ENCODE results near the gene DAPK2. TPM values are rescaled to one million over a fixed set of nuclear protein-coding genes. Genes with fewer than 3 reads are reported as not detected.

DAPK2 gene
- total RNA-seq, 1 donor from 2014 or later = 0.52 TPM

GRCh38 chr15:63986751-63987341, 59.4 kb downstream of the DAPK2 start:
- H3K36me3 Mint-ChIP-seq (ENCODE audit: low read depth, unreplicated experiment) = no peaks in the 10 kb centered on the region
- H3K27me3 ChIP-seq (ENCODE audit: insufficient read depth, low read length) = no peaks in the 10 kb centered on the region
- no peaks in the 10 kb centered on the region for H3K9me3 ChIP-seq (ENCODE audit: insufficient read depth, low read depth, low read length)
- H4K20me1 ChIP-seq (ENCODE audit: insufficient read depth, low read length) = no peaks in the 10 kb centered on the region
- H3K9me3 Mint-ChIP-seq (ENCODE audit: unreplicated experiment) = no peaks in the 10 kb centered on the region
- no peak overlapping the region for H3K27ac ChIP-seq (ENCODE audit: low read depth, low read length)
- no peak for DNase-seq (ENCODE audit: low read depth)
- H3K27me3 Mint-ChIP-seq (ENCODE audit: low read depth, unreplicated experiment) = peaks cover 42% of the 10 kb centered on the region
- H2AFZ ChIP-seq (ENCODE audit: low read depth, low read length) = no peak overlapping the region
- no peak overlapping the region for H3K4me3 Mint-ChIP-seq (ENCODE audit: unreplicated experiment)
- FAIRE-seq = no peak
- no peaks in the 10 kb centered on the region for H3K79me2 ChIP-seq (ENCODE audit: insufficient read depth, low read length)
- H3K9ac ChIP-seq (ENCODE audit: low read length) = no peak overlapping the region
- no peaks in the 10 kb centered on the region for H3K4me1 ChIP-seq (ENCODE audit: insufficient read depth, low read length)
- H3K4me1 Mint-ChIP-seq (ENCODE audit: low read depth, unreplicated experiment) = peaks cover 3% of the 10 kb centered on the region
- no peak overlapping the region for H3K4me3 ChIP-seq (ENCODE audit: insufficient read depth, low read depth, low read length)
- no peak for TF ChIP-seq EZH2 (IDR thresholded peaks at IDR 0.05; ENCODE audit: insufficient read depth, low read length)
- no peak for TF ChIP-seq CTCF (IDR thresholded peaks at IDR 0.05; ENCODE audit: insufficient read depth, low read depth, low read length)
- no peak overlapping the region for H3K4me2 ChIP-seq (ENCODE audit: low read length)
- no peak overlapping the region for H3K27ac Mint-ChIP-seq (ENCODE audit: unreplicated experiment)
- H3K36me3 ChIP-seq (ENCODE audit: insufficient read depth, low read length) = no peaks in the 10 kb centered on the region

GRCh38 chr15:63986185-63986680, 60.1 kb downstream of the DAPK2 start:
- H3K27me3 Mint-ChIP-seq (ENCODE audit: low read depth, unreplicated experiment) = peaks cover 38% of the 10 kb centered on the region
- H3K4me1 Mint-ChIP-seq (ENCODE audit: low read depth, unreplicated experiment) = peaks cover 3% of the 10 kb centered on the region
- TF ChIP-seq CTCF (IDR thresholded peaks at IDR 0.05; ENCODE audit: insufficient read depth, low read depth, low read length) = no peak
- no peak for TF ChIP-seq EZH2 (IDR thresholded peaks at IDR 0.05; ENCODE audit: insufficient read depth, low read length)
- H3K9me3 Mint-ChIP-seq (ENCODE audit: unreplicated experiment) = no peaks in the 10 kb centered on the region
- H3K27ac ChIP-seq (ENCODE audit: low read depth, low read length) = no peak overlapping the region
- no peaks in the 10 kb centered on the region for H3K27me3 ChIP-seq (ENCODE audit: insufficient read depth, low read length)
- H3K4me3 ChIP-seq (ENCODE audit: insufficient read depth, low read depth, low read length) = no peak overlapping the region
- H3K36me3 ChIP-seq (ENCODE audit: insufficient read depth, low read length) = no peaks in the 10 kb centered on the region
- no peaks in the 10 kb centered on the region for H3K79me2 ChIP-seq (ENCODE audit: insufficient read depth, low read length)
- H3K4me2 ChIP-seq (ENCODE audit: low read length) = no peak overlapping the region
- no peaks in the 10 kb centered on the region for H3K4me1 ChIP-seq (ENCODE audit: insufficient read depth, low read length)
- H3K9me3 ChIP-seq (ENCODE audit: insufficient read depth, low read depth, low read length) = no peaks in the 10 kb centered on the region
- no peak overlapping the region for H2AFZ ChIP-seq (ENCODE audit: low read depth, low read length)
- H3K36me3 Mint-ChIP-seq (ENCODE audit: low read depth, unreplicated experiment) = no peaks in the 10 kb centered on the region
- H3K27ac Mint-ChIP-seq (ENCODE audit: unreplicated experiment) = no peak overlapping the region
- H3K4me3 Mint-ChIP-seq (ENCODE audit: unreplicated experiment) = no peak overlapping the region
- no peaks in the 10 kb centered on the region for H4K20me1 ChIP-seq (ENCODE audit: insufficient read depth, low read length)
- H3K9ac ChIP-seq (ENCODE audit: low read length) = no peak overlapping the region
- DNase-seq (ENCODE audit: low read depth) (no peak), FAIRE-seq (no peak)
